ENCODE results near the gene DHX58.

Gene DHX58

GRCh38 chr17:42111871-42112551 is 503 bp downstream of the DHX58 start:
- DNase-seq (ENCODE audit: low read depth): no peak
- peak overlapping the region; percentile 41 for H3K4me3 ChIP-seq (ENCODE audit: low read depth, low read length)

- no peak for DNase-seq (ENCODE audit: low read depth)
- no peak overlapping the region for H3K4me3 ChIP-seq (ENCODE audit: low read depth, low read length)
These were observed 1.3 kb downstream of the DHX58 start for GRCh38 chr17:42111265-42111636.

- no peak for DNase-seq (ENCODE audit: low read depth)
- H3K4me3 ChIP-seq (ENCODE audit: low read depth, low read length): no peak overlapping the region
These were observed 1.9 kb downstream of the DHX58 start for GRCh38 chr17:42110301-42111264.

DNA sequence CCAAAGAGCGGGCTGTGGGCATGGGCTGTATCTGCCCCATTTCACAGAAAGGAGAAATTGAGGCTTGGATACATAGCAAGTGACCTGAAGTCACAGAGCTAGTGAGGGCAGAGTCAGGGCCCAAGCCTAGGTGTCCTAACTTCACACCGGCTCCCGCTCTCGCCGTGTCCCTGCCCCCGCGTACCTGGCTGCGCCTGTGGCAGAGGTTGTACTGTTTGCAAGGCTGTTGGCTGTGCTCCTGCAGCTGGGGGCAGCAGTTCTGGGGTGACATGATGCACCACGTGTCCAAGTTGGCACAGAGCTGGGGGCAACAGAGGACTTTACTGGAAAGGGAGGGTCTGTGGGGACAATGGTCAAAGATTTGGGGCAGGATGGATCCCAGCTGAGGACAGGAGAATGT is 3.4 kb downstream of the DHX58 start:
- no peak overlapping the region for H3K4me3 ChIP-seq (ENCODE audit: low read depth, low read length)
- DNase-seq (ENCODE audit: low read depth): no peak

GRCh38 chr17:42107597-42108576 is 4.6 kb downstream of the DHX58 start:
- H3K4me3 ChIP-seq (ENCODE audit: low read depth, low read length): peak overlapping the region; percentile 39
- no peak for DNase-seq (ENCODE audit: low read depth)

DNA sequence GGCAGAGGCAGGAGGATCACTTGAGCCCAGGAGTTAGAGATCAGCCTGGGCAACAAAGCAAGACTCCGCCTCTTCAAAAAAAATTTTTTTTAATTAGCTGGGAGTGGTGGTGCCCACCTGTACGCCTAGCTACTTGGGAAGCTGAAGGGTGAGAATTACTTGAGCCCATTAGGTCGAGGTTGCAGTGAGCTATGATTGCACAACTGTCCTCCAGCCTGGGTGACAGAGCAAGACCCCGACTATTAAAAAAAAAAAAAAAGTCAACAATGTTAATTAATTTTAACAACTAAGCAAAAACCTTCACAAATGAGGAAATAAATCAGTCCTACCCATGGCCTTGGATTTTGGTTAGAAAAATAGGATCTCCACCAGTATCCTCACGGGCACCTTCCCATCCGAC is 5.4 kb downstream of the DHX58 start:
- H3K4me3 ChIP-seq (ENCODE audit: low read depth, low read length): peak overlapping the region; percentile 39
- DNase-seq (ENCODE audit: low read depth): no peak

DNA sequence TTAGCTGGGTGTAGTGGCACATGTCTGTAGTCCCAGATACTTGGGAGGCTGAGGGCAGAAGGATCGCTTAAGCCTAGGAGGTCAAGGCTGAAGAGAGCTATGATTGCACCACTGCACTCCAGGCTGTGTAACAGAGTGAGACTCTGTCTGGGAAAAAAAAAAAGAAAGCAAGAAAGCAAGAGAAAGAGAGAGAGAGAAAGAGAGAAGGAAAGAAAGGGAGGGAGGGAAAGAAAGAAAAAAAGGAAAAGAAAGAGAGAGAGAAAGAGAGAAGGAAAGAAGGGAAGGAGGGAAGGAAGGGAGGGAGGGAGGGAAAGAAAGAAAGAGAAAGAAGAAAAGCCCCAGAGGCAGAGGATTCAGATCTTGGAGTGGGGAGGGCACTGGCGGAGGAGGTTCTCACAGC is 6.5 kb downstream of the DHX58 start:
- no peak overlapping the region for H3K4me3 ChIP-seq (ENCODE audit: low read depth, low read length)
- no peak for DNase-seq (ENCODE audit: low read depth)

DNA sequence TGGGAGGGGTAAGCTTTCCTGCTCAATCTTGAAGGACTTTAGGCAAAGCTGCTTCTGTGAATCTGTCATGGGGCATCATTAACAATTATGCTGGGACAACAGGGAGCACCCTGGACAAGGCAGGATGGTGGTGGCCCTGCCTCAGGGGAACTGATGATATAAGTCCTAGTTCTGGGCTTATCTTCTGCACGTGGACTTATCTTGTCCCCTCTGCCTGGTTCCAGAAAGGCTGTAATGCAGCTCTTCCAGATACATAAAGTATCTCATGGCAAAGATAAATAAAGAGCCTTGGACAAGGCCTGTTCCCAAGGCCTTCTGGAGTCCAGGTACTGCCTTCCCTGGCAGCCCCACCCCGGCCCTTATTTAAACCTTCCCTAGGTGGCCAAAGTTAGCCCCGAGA is 8.2 kb downstream of the DHX58 start:
- no peak overlapping the region for H3K4me3 ChIP-seq (ENCODE audit: low read depth, low read length)
- DNase-seq (ENCODE audit: low read depth): no peak

DNA sequence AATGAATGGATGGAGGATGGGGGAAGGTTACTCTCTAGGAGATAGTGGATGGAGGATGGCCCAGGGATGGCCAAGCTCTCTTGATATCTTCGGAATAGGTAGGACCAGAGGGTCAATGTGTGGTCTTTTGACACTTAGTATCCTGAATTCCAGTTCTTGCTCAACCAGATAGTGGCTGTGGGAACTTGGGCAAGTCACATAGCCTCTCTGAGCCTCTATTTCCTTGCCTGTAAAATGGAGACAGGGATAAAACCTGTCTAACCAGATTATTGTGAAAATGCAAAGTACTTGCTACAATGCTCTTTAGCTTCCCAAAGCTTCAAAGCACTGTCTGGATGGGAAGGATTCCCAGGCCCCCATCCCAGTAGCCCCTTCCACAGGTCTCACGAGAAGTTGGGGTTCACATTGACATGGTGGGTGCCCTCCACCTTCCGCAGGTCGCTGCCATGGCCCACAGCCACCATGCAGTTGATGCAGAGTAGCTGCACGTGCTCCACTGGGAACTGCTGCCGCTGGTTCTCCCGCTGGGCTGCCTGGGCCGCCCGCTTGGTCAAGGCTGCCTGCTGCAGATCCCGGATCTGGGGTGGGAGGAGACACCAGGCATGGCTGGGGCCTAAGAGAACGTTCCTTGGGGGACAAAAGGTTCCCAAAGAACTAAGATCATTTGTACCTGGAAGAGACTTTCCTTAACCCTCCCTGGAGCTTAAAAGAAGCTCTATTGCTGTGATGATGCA is 9.1 kb downstream of the DHX58 start:
- no peak overlapping the region for H3K4me3 ChIP-seq (ENCODE audit: low read depth, low read length)
- DNase-seq (ENCODE audit: low read depth): no peak

GRCh38 chr17:42101513-42102292 is 10.8 kb downstream of the DHX58 start:
- H3K4me3 ChIP-seq (ENCODE audit: low read depth, low read length): no peak overlapping the region
- no peak for DNase-seq (ENCODE audit: low read depth)

DNA sequence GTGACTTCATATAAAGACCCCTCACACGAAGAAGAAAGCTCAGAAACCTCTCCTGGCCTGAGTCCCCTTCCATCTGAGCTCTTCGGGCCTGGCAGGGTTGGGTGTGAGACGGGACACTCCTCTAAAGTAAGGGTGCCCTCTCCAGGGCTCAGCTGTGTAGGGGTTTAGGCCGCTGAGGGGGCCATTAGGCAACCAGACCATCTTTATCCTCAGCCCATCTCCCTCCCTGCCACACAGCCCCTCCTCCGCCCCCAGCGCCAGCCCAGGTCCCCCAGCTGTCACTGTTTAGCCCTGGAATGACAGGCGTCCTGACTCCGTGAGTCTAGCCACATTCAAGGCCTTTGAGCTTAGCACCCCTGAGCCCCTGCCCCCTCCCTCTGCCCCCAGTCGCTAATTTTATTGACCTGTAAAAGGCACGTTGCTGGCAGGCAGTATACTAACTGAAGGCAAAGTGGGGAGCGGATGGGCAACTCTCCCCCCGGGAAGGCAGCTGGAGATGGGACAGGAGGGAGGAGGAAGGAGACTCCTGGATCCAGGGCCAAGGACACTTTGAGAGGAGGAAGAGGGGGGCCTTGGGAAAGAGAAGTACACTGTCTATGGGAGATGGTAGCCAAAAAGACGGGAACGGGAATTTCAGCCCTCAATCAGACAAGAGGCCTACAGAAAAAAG is 13.6 kb downstream of the DHX58 start:
- DNase-seq (ENCODE audit: low read depth): no peak
- no peak overlapping the region for H3K4me3 ChIP-seq (ENCODE audit: low read depth, low read length)

GRCh38 chr17:42097691-42098631 is 14.6 kb downstream of the DHX58 start, which contains the start of gene ZNF385C:
TSS of gene ZNF385C (minus strand) at chr17:42098473. CDS start at chr17:42063056, 35,417 bp downstream.
- H3K4me3 ChIP-seq (ENCODE audit: low read depth, low read length): no peak within 1 kb of the TSS
- no peak for DNase-seq (ENCODE audit: low read depth)

DNA sequence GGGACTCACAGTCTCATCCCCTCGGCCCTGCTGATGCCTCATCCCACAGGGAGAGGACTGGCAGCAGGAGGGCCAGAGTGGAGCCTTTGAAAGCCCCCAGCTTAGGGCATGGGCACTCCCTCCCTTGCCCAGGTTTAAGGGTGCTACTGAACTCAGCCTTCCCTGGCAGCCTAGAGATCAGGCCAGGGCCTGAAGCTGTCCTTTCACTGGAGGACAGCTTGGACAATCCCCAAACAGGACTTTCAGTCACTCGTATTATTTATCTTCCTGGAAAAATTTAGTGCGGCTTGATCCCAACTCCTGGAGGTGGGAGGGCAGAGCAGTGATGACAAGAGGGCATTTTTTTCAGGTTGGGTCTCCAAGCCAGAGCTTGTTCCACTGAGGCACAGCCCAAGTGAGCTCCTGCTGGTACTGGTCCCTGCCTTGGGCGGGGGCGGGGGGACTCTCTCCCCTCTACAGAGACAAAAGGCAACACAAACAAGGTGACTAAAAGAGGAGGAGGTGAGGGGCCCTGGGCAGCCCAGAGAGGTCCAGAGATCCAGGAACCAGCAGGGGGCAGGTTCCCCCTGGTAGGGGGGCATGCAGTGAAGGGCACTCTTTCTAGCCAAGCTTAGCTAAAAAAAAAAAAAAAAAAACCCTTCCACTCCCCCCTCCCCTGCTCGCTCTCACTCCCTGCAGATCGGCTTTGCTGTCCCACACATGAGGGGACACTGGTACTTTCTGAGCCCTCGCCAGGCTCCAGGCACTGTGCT is 16.0 kb downstream of the DHX58 start:
- no peak overlapping the region for H3K4me3 ChIP-seq (ENCODE audit: low read depth, low read length)
- no peak for DNase-seq (ENCODE audit: low read depth)

DNA sequence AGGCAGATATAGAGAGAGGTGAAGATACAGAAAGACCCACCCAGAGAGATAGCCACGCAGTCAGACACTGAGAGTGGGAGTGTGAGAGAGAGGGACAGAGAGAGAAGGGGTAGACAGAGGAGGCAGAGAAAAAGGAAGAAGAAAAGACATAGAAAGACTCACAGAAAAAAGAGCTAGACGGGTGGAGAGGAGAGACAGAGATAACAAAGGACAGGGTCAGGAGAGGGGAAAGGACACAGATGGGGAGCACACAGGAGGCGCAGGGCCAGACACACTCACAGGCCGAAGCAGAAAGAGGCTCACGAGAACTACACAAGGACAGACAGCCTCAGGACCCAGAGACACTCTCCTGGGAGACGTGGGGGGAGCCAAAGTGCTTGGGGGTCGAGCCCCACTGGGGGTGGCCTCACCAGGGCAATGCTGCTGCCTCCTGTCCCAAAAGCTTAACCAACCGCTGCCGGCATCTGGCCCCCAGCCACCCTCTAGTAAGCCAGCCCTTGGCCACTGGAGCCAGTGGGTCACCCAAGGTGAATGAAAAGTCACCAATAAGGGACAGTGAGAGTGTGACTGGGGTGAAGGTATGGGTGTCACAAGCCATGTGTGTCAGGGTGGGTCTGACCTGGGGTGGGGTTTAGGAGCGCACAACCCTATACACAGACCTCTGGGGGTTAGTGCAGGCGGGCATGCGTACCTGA is 18.0 kb downstream of the DHX58 start:
- DNase-seq (ENCODE audit: low read depth): no peak

DNA sequence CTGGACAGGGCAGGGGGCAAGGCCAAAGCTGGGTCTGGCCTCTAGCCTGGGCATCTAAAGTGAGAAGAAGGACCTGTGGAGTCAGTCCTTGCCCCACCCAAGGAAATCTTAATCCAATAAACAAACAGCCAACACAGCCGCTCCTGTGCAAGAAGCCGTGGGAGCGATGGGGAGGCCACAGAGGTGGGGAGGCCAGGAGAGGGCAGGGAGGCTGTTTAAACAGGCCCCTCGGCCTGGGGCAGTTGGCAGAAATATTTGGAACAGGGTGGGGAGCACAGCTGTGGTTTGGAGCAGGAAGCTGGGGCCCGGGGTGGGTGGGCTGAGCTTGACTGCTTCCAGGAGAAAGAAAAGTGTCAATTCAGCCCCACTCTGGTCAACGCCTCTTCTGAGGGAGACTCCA is 19.6 kb downstream of the DHX58 start:
- H3K4me3 ChIP-seq (ENCODE audit: low read depth, low read length): no peak overlapping the region
- no peak for DNase-seq (ENCODE audit: low read depth)

More for the DNA sequence above, 18.0 kb downstream of the DHX58 start:
- no peak overlapping the region for H3K4me3 ChIP-seq (ENCODE audit: low read depth, low read length)
